Measurements from ENCODE around the gene EHBP1. TPM values are rescaled to one million over a fixed set of nuclear protein-coding genes. Genes with fewer than 3 reads are reported as not detected.

Gene EHBP1
- total RNA-seq, 4 donors from 2014 or later = 52.6 to 167 (median 135) TPM

GRCh38 chr2:62920070-62920469 lies 214.6 kb downstream of the EHBP1 start:
- intact Hi-C loops (cut with DNase I; ENCODE audit: low total_unique reads) = no loop called here
- no peaks in the 10 kb centered on the region for H3K4me1 ChIP-seq
- no peak for DNase-seq
- TF ChIP-seq, protein P1, sequence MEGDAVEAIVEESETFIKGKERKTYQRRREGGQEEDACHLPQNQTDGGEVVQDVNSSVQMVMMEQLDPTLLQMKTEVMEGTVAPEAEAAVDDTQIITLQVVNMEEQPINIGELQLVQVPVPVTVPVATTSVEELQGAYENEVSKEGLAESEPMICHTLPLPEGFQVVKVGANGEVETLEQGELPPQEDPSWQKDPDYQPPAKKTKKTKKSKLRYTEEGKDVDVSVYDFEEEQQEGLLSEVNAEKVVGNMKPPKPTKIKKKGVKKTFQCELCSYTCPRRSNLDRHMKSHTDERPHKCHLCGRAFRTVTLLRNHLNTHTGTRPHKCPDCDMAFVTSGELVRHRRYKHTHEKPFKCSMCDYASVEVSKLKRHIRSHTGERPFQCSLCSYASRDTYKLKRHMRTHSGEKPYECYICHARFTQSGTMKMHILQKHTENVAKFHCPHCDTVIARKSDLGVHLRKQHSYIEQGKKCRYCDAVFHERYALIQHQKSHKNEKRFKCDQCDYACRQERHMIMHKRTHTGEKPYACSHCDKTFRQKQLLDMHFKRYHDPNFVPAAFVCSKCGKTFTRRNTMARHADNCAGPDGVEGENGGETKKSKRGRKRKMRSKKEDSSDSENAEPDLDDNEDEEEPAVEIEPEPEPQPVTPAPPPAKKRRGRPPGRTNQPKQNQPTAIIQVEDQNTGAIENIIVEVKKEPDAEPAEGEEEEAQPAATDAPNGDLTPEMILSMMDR (IDR thresholded peaks at IDR 0.05) = no peak
- no peak for TF ChIP-seq POLR2A (IDR thresholded peaks at IDR 0.05)
- no peak overlapping the region for H3K4me3 ChIP-seq
- no peaks in the 10 kb centered on the region for H3K27me3 ChIP-seq
- no peaks in the 10 kb centered on the region for H3K9me3 ChIP-seq
- H3K27ac ChIP-seq = no peak overlapping the region
- H3K36me3 ChIP-seq = no peaks in the 10 kb centered on the region

DNA sequence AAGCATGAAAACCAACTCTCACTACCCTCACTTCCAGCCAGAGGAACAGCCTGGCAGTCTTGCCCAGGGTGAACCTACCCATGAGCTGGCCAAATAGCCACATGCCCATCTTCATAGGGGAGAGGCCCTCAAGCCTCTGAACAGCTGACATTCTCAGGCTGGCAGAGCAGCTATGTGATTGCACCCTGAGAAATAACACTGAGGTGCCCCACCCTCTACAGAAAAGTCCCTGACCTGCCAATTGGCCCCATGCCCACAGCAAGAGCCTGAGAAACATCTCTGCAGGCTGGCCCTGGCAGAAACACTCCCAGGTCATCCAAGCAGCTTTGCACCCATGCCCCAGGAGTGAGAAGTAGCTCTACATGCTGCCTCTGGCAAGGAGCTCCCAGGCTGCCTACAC lies 217.7 kb downstream of the EHBP1 start:
- H3K4me1 ChIP-seq = no peaks in the 10 kb centered on the region
- no peak overlapping the region for H3K4me3 ChIP-seq
- no peak for DNase-seq
- H3K27me3 ChIP-seq = no peaks in the 10 kb centered on the region
- intact Hi-C loops (cut with DNase I; ENCODE audit: low total_unique reads) = no loop called here
- H3K9me3 ChIP-seq = no peaks in the 10 kb centered on the region
- no peaks in the 10 kb centered on the region for H3K36me3 ChIP-seq
- TF ChIP-seq, protein P1 (IDR thresholded peaks at IDR 0.05) = no peak
- no peak for TF ChIP-seq POLR2A (IDR thresholded peaks at IDR 0.05)
- H3K27ac ChIP-seq = no peak overlapping the region

DNA sequence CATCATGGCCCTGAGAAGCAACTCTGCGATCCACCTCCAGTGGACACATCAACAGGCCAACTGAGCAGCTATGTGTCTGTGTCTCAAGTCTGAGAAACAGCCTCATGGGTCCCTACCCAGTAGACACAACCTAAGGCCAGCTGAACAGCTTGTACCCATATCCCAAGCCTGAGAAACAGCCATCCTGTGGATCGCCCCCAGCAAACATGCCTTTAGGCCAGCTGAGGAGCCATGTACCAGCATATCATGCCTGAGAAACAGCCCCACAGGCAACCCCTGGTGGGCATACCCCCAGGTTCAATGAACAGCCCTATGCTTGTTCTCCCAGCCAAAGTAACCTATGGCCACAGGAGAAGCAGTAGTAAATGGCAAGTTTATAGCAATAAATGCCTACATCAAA lies 218.4 kb downstream of the EHBP1 start:
- intact Hi-C loops (cut with DNase I; ENCODE audit: low total_unique reads) = no loop called here

DNA sequence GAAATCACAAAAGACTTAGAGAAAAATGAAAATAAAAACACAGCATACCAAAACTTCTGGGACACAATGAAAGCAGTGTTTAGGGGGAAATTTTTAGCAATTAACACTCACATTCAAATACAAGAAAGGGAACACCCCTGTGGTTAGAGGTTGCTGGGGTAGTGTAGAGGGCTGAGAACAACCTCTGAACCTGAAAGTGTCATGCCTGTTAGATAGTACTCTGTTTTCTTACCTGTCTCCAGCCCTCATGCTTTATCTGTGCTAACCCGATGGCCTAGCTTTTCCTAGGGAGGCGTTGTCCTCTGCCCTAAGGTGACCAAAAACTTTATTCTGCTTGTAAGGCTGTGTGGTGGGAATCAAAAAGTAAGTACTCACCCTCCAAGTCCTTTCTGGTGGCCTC lies 222.5 kb downstream of the EHBP1 start:
- no peak overlapping the region for H3K27ac ChIP-seq
- H3K36me3 ChIP-seq = no peaks in the 10 kb centered on the region
- H3K27me3 ChIP-seq = no peaks in the 10 kb centered on the region
- no peak for TF ChIP-seq POLR2A (IDR thresholded peaks at IDR 0.05)
- TF ChIP-seq, protein P1 (IDR thresholded peaks at IDR 0.05) = no peak
- DNase-seq = no peak
- H3K4me1 ChIP-seq = no peaks in the 10 kb centered on the region
- no peaks in the 10 kb centered on the region for H3K9me3 ChIP-seq
- H3K4me3 ChIP-seq = no peak overlapping the region
- intact Hi-C loops (cut with DNase I; ENCODE audit: low total_unique reads) = no loop called here

More for the DNA sequence above, 218.4 kb downstream of the EHBP1 start:
- Histone ChIP-seq H3K9me3 (no peaks in the 10 kb centered on the region), H3K4me1 (no peaks in the 10 kb centered on the region), H3K27me3 (no peaks in the 10 kb centered on the region), H3K36me3 (no peaks in the 10 kb centered on the region), H3K27ac (no peak overlapping the region), H3K4me3 (no peak overlapping the region)
- TF ChIP-seq, protein P1 (IDR thresholded peaks at IDR 0.05) = no peak
- TF ChIP-seq POLR2A (IDR thresholded peaks at IDR 0.05) = no peak
- no peak for DNase-seq

DNA sequence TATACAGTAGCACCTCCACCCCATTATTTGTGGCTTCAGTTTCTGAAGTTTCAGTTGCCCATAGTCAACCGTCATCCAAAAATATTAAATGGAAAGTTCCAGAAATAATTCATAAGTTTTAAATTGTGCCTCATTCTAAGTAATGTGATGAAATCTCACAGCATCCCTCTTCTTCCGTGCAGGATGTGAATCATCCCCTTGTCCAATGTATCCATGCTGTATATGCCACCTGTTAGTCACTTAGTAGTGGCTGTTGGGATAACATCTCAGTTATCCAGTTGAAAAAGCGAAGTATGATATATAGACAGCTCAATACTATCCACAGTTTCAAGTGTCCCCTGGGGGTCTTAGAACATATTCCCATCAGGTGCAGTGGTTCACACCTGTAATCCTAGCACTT lies 226.0 kb downstream of the EHBP1 start:
- intact Hi-C loops (cut with DNase I; ENCODE audit: low total_unique reads) = no loop called here
- Histone ChIP-seq H3K27ac (no peak overlapping the region), H3K4me3 (no peak overlapping the region), H3K9me3 (no peaks in the 10 kb centered on the region), H3K4me1 (no peaks in the 10 kb centered on the region), H3K27me3 (no peaks in the 10 kb centered on the region), H3K36me3 (no peaks in the 10 kb centered on the region)
- no peak for TF ChIP-seq POLR2A (IDR thresholded peaks at IDR 0.05)
- TF ChIP-seq, protein P1 (IDR thresholded peaks at IDR 0.05) = no peak
- DNase-seq = no peak

Measured in uterus (tissue), 4 donors.